WTC11 (cell line): ENCODE data around the gene GRID2. TPM values are rescaled to one million over a fixed set of nuclear protein-coding genes. Genes with fewer than 3 reads are reported as not detected.

ENCODE experiments used
- ATAC-seq: fragments of 200-7000 bp; cut with Tn5 transposase; 2 replicates; pipeline ENCODE4 v1.10.0; 2021; ENCODE audit warnings: mild to moderate bottlenecking, moderate library complexity
- CTCF ChIA-PET: fragments of 300-600 bp; sonication (Branson Sonifier 250); formaldehyde crosslinking; loops from one replicate; lab custom pipeline; 2021; ENCODE audit warnings: antibody characterized with exemption; lab: Charles Lee
- POLR2A ChIA-PET: fragments of 350-600 bp; sonication (Branson Sonifier 250); formaldehyde crosslinking; loops from one replicate; lab custom pipeline; 2021; ENCODE audit warnings: antibody characterized with exemption; lab: Charles Lee
- DNase-seq: peaks from one replicate; pipeline ENCODE4 v3.0.0; 2021; ENCODE audit warnings: low spot score
- H3K27ac Mint-ChIP-seq: 2 replicates; pipeline ENCODE4 v1.8.0; 2021; ENCODE audit warnings: mixed read lengths
- H3K27me3 Mint-ChIP-seq: 2 replicates; pipeline ENCODE4 v1.8.0; 2021; ENCODE audit warnings: low read depth, mild to moderate bottlenecking, moderate library complexity, mixed read lengths
- H3K36me3 Mint-ChIP-seq: 2 replicates; pipeline ENCODE4 v1.8.0; 2021; ENCODE audit warnings: mixed read lengths
- H3K4me1 Mint-ChIP-seq: 2 replicates; pipeline ENCODE4 v1.8.0; 2022; ENCODE audit warnings: mixed read lengths
- H3K4me3 Mint-ChIP-seq: 2 replicates; pipeline ENCODE4 v1.8.0; 2021; ENCODE audit warnings: mild to moderate bottlenecking, moderate library complexity, mixed read lengths
- H3K9me3 Mint-ChIP-seq: 2 replicates; pipeline ENCODE4 v1.8.0; 2021; ENCODE audit warnings: mixed read lengths
- CREB1 ChIP-seq: sonication (generic); formaldehyde crosslinking; IDR thresholded peaks from 2 replicates; pipeline ENCODE4 v1.8.0; 2023; ENCODE audit warnings: mild to moderate bottlenecking, missing genetic modification reagents
- FOXK1 ChIP-seq: sonication (generic); formaldehyde crosslinking; IDR thresholded peaks from 2 replicates; pipeline ENCODE4 v1.8.0; 2022; ENCODE audit warnings: mild to moderate bottlenecking, moderate library complexity, missing genetic modification reagents
- GRHL2 ChIP-seq: fragments of 250-450 bp; sonication (Bioruptor Pico); IDR thresholded peaks from 2 replicates; pipeline ENCODE4 v1.8.0; 2022; ENCODE audit warnings: mild to moderate bottlenecking, moderate library complexity; ENCODE audit not compliant: insufficient replicate concordance, severe bottlenecking
- HMGA2 ChIP-seq: fragments of 250-450 bp; sonication (Bioruptor Pico); IDR thresholded peaks from 2 replicates; pipeline ENCODE4 v1.4.0; 2021; ENCODE audit warnings: mild to moderate bottlenecking, moderate library complexity
- IRF2 ChIP-seq: sonication (generic); formaldehyde crosslinking; IDR thresholded peaks from 2 replicates; pipeline ENCODE4 v1.8.0; 2022; ENCODE audit warnings: low read depth, missing genetic modification reagents, borderline replicate concordance
- JUN ChIP-seq: sonication (generic); formaldehyde crosslinking; IDR thresholded peaks from 2 replicates; pipeline ENCODE4 v1.8.0; 2023; ENCODE audit warnings: mild to moderate bottlenecking, missing genetic modification reagents
- KAT7 ChIP-seq: sonication (generic); formaldehyde crosslinking; IDR thresholded peaks from 2 replicates; pipeline ENCODE4 v1.8.1; 2023; ENCODE audit warnings: missing genetic modification reagents, mild to moderate bottlenecking, borderline replicate concordance
- OVOL2 ChIP-seq: fragments of 250-450 bp; sonication (Bioruptor Pico); IDR thresholded peaks from 2 replicates; pipeline ENCODE4 v1.9.0; 2021; ENCODE audit warnings: mild to moderate bottlenecking, borderline replicate concordance
- SP1 ChIP-seq: sonication (generic); formaldehyde crosslinking; conservative IDR thresholded peaks from 2 replicates; pipeline ENCODE4 v1.8.1; 2022; ENCODE audit warnings: missing genetic modification reagents
- ZNF219 ChIP-seq: sonication (generic); formaldehyde crosslinking; IDR thresholded peaks from 2 replicates; pipeline ENCODE4 v1.8.0; 2023; ENCODE audit warnings: missing genetic modification reagents, mild to moderate bottlenecking, borderline replicate concordance
- ZNF396 ChIP-seq: fragments of 250-450 bp; sonication (Bioruptor Pico); IDR thresholded peaks from 2 replicates; pipeline ENCODE4 v1.8.0; 2021; ENCODE audit warnings: mild to moderate bottlenecking, moderate library complexity, borderline replicate concordance
- total RNA-seq: library from RNA; stranded (reverse); gene quantifications from 3 replicates; pipeline ENCODE4 v1.2.3, GENCODE V29; 2021
- TF ChIP-seq, protein P1 (sequence below): sonication (generic); formaldehyde crosslinking; conservative IDR thresholded peaks from 2 replicates; pipeline ENCODE4 v1.8.1; 2022; ENCODE audit warnings: mild to moderate bottlenecking, missing genetic modification reagents
- TF ChIP-seq, protein P2 (sequence below): sonication (generic); formaldehyde crosslinking; IDR thresholded peaks from 2 replicates; pipeline ENCODE4 v1.8.0; 2022; ENCODE audit warnings: mild to moderate bottlenecking, missing genetic modification reagents
- TF ChIP-seq, protein P3 (sequence below): sonication (generic); formaldehyde crosslinking; IDR thresholded peaks from 2 replicates; pipeline ENCODE4 v1.8.1; 2023; ENCODE audit warnings: mild to moderate bottlenecking, missing genetic modification reagents, moderate library complexity
- TF ChIP-seq, protein P4 (sequence below): fragments of 250-450 bp; sonication (Bioruptor Pico); IDR thresholded peaks from 2 replicates; pipeline ENCODE4 v1.9.0; 2021; ENCODE audit warnings: mild to moderate bottlenecking
- TF ChIP-seq, protein P5 (sequence below): fragments of 200-600 bp; IDR thresholded peaks from 2 replicates; pipeline ENCODE4 v1.8.0; 2022; ENCODE audit warnings: antibody characterized with exemption
- TF ChIP-seq, protein P6 (sequence below): sonication (generic); formaldehyde crosslinking; IDR thresholded peaks from 2 replicates; pipeline ENCODE4 v1.8.0; 2023; ENCODE audit warnings: missing genetic modification reagents, mild to moderate bottlenecking, borderline replicate concordance

The GRID2 gene
- total RNA-seq, 1 experiment from 2014 or later: 26.8 TPM

DNA sequence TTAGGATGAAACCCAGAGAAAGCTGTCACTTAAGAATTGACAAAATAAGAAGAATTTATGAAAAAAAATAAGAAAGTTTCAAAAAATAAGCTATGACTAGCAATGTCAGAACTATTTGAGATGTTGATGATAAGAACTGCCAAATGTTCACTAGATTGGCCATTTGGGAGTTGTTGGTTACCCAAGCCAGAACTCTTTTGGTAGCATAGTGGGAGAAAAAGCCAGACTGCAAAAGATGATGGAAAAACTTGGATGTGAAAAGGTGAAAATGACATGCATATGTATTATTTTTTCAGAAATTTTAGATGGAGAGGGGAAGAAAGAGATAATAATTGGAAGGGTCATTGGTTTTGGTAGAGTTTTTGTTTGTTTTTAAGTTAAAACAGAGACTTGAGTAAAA lies 1127.6 kb downstream of the GRID2 start:
- no peak for DNase-seq
- no peak for ATAC-seq
- H3K27me3 Mint-ChIP-seq: no peaks in the 10 kb centered on the region
- TF ChIP-seq, protein P1, sequence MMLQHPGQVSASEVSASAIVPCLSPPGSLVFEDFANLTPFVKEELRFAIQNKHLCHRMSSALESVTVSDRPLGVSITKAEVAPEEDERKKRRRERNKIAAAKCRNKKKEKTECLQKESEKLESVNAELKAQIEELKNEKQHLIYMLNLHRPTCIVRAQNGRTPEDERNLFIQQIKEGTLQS: no peak
- TF ChIP-seq HMGA2 (CRISPR knock-in tag) (no peak), FOXK1 (CRISPR knock-in tag) (no peak), CREB1 (CRISPR knock-in tag) (no peak), GRHL2 (CRISPR knock-in tag) (no peak), KAT7 (CRISPR knock-in tag) (no peak), ZNF396 (CRISPR knock-in tag) (no peak), JUN (CRISPR knock-in tag) (no peak), IRF2 (CRISPR knock-in tag) (no peak), ZNF219 (CRISPR knock-in tag) (no peak), SP1 (CRISPR knock-in tag) (no peak)
- TF ChIP-seq, protein P2, sequence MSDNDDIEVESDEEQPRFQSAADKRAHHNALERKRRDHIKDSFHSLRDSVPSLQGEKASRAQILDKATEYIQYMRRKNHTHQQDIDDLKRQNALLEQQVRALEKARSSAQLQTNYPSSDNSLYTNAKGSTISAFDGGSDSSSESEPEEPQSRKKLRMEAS (CRISPR knock-in tag): no peak
- TF ChIP-seq, protein P3, sequence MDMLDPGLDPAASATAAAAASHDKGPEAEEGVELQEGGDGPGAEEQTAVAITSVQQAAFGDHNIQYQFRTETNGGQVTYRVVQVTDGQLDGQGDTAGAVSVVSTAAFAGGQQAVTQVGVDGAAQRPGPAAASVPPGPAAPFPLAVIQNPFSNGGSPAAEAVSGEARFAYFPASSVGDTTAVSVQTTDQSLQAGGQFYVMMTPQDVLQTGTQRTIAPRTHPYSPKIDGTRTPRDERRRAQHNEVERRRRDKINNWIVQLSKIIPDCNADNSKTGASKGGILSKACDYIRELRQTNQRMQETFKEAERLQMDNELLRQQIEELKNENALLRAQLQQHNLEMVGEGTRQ: no peak
- TF ChIP-seq, protein P4, sequence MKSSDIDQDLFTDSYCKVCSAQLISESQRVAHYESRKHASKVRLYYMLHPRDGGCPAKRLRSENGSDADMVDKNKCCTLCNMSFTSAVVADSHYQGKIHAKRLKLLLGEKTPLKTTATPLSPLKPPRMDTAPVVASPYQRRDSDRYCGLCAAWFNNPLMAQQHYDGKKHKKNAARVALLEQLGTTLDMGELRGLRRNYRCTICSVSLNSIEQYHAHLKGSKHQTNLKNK: no peak
- TF ChIP-seq, protein P5, sequence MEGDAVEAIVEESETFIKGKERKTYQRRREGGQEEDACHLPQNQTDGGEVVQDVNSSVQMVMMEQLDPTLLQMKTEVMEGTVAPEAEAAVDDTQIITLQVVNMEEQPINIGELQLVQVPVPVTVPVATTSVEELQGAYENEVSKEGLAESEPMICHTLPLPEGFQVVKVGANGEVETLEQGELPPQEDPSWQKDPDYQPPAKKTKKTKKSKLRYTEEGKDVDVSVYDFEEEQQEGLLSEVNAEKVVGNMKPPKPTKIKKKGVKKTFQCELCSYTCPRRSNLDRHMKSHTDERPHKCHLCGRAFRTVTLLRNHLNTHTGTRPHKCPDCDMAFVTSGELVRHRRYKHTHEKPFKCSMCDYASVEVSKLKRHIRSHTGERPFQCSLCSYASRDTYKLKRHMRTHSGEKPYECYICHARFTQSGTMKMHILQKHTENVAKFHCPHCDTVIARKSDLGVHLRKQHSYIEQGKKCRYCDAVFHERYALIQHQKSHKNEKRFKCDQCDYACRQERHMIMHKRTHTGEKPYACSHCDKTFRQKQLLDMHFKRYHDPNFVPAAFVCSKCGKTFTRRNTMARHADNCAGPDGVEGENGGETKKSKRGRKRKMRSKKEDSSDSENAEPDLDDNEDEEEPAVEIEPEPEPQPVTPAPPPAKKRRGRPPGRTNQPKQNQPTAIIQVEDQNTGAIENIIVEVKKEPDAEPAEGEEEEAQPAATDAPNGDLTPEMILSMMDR: no peak
- TF ChIP-seq, protein P6, sequence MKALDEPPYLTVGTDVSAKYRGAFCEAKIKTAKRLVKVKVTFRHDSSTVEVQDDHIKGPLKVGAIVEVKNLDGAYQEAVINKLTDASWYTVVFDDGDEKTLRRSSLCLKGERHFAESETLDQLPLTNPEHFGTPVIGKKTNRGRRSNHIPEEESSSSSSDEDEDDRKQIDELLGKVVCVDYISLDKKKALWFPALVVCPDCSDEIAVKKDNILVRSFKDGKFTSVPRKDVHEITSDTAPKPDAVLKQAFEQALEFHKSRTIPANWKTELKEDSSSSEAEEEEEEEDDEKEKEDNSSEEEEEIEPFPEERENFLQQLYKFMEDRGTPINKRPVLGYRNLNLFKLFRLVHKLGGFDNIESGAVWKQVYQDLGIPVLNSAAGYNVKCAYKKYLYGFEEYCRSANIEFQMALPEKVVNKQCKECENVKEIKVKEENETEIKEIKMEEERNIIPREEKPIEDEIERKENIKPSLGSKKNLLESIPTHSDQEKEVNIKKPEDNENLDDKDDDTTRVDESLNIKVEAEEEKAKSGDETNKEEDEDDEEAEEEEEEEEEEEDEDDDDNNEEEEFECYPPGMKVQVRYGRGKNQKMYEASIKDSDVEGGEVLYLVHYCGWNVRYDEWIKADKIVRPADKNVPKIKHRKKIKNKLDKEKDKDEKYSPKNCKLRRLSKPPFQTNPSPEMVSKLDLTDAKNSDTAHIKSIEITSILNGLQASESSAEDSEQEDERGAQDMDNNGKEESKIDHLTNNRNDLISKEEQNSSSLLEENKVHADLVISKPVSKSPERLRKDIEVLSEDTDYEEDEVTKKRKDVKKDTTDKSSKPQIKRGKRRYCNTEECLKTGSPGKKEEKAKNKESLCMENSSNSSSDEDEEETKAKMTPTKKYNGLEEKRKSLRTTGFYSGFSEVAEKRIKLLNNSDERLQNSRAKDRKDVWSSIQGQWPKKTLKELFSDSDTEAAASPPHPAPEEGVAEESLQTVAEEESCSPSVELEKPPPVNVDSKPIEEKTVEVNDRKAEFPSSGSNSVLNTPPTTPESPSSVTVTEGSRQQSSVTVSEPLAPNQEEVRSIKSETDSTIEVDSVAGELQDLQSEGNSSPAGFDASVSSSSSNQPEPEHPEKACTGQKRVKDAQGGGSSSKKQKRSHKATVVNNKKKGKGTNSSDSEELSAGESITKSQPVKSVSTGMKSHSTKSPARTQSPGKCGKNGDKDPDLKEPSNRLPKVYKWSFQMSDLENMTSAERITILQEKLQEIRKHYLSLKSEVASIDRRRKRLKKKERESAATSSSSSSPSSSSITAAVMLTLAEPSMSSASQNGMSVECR (CRISPR knock-in tag): no peak
- ChIA-PET CTCF (interaction anchor here (1.2 kb wide), 1 partner anchor 273 kb away, joined by 3 read pairs; no protein-coding TSS in a partner anchor), POLR2A (no interaction called here)
- no peaks in the 10 kb centered on the region for H3K9me3 Mint-ChIP-seq
- no peaks in the 10 kb centered on the region for H3K4me1 Mint-ChIP-seq
- no peaks in the 10 kb centered on the region for H3K36me3 Mint-ChIP-seq
- no peak overlapping the region for H3K4me3 Mint-ChIP-seq
- no peak overlapping the region for H3K27ac Mint-ChIP-seq

DNA sequence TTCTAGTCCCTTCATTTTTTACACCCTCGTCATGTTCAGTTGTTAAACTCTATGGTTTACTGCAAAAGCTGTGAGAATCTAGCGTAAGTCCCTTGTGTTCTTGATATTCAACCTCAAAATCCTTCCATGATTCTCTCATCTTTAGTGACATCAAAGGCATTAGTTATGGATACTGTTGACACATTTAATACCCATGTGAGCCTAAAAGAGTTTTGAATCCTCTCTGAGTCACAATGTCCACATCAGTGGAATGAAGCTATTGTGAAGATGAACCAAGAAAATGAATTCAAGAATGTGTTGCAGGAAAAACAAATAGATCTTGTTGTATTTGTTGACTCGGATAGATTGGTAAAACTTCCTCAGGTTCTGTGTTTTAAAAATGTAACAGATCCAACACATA lies 1130.1 kb downstream of the GRID2 start:
- Mint-ChIP-seq H3K9me3 (peaks cover 5% of the 10 kb centered on the region), H3K4me1 (no peaks in the 10 kb centered on the region), H3K4me3 (no peak overlapping the region), H3K36me3 (peaks cover 2% of the 10 kb centered on the region; the same call in 1 of the 2 replicates), H3K27ac (no peak overlapping the region)
- ChIA-PET CTCF (no interaction called here), POLR2A (no interaction called here)
- DNase-seq (no peak), ATAC-seq (no peak)
- no peak for TF ChIP-seq OVOL2
- TF ChIP-seq, all 79 proteins: peak for 0
- H3K27me3 Mint-ChIP-seq: no peaks in the 10 kb centered on the region
